ENCODE data around the gene UTP11. TPM values are rescaled to one million over a fixed set of nuclear protein-coding genes. Genes with fewer than 3 reads are reported as not detected.
"Not testable (repeated sequence)": the region's sequence is repeated elsewhere in the genome, so short reads cannot be mapped to it uniquely, and the experiment has no call there.

The UTP11 gene
- total RNA-seq, 1 donor from 2014 or later, result 61.1 TPM

DNA sequence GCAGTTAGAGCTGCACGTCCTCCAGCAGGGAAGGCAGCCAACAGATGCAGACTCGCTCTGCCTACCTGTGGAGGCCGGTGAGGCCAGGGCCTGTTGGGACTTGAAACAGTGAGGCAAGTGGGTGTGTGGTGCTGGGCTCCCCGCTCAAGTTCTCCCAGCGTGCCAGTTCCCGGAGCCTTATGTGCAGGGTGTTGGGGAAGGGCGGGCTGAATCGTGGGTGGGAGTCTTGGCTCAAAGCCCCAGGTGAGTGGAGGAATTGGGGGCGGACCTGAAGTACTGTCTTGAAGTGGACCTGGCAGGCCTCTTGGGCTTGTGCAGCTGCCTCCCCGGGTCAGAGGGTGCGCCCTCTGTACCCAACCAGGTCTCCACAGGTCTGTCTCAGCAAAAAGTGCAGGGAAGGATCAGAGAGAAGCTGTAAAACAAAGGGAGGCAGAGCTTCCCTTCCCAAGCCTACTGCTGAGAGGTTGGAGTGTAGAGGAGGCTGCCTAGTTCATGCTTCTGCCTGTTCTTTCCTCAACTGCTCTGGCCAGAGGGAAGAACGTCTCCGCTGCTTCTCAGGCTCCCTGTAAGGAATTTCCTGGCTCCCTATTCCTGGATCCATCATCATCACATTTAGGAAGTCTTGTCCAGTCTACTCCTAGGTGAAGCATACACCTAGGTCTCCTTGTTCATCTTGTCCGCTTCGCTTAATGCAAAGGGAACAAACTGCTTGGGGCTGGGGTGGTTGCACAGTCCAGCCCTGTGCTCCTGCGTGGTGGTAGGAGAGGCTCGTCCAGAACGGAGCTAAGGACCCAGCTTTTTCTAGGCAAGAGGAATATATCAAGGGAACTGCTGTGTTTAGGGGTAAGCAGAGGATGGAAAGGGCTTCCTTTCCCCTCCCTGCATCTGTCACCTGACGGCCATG is 14.9 kb downstream of the UTP11 start:
- H3K9me3 ChIP-seq (ENCODE audit: control insufficient read depth in 3 of 3, low read length in 3 of 3), result no peaks in the 10 kb centered on the region
- peaks cover 22 to 29% (median 25%) of the 10 kb centered on the region in 3 donors for H3K36me3 ChIP-seq (ENCODE audit: control insufficient read depth in 3 of 3, insufficient read depth in 3 of 3, low read length in 3 of 3)
- H3K4me1 ChIP-seq (ENCODE audit: control insufficient read depth in 3 of 3, insufficient read depth in 3 of 3, low read length in 3 of 3), result peaks cover 62 to 83% (median 79%) of the 10 kb centered on the region in 3 donors
- H3K9ac ChIP-seq (ENCODE audit: low read depth in 1 of 3, low read length in 3 of 3), result peak overlapping the region; percentile 32 to 55 (median 33)
- no peak overlapping the region for H3K27ac ChIP-seq (ENCODE audit: low read depth, low read length)
- no peaks in the 10 kb centered on the region for H3K27me3 ChIP-seq (ENCODE audit: control insufficient read depth in 3 of 3, insufficient read depth in 3 of 3, low read length in 3 of 3)
- no peak overlapping the region for H3K4me3 ChIP-seq (ENCODE audit: low read length in 3 of 3)

GRCh38 chr1:38028105-38028591 is 15.6 kb downstream of the UTP11 start:
- Histone ChIP-seq H3K27me3 (ENCODE audit: control insufficient read depth in 3 of 3, insufficient read depth in 3 of 3, low read length in 3 of 3) (no peaks in the 10 kb centered on the region), H3K4me1 (ENCODE audit: control insufficient read depth in 3 of 3, insufficient read depth in 3 of 3, low read length in 3 of 3) (peaks cover 59 to 80% (median 76%) of the 10 kb centered on the region in 3 donors), H3K9ac (ENCODE audit: low read depth in 1 of 3, low read length in 3 of 3) (peak overlapping the region in 2 of 3 donors; percentile 43 to 81)

DNA sequence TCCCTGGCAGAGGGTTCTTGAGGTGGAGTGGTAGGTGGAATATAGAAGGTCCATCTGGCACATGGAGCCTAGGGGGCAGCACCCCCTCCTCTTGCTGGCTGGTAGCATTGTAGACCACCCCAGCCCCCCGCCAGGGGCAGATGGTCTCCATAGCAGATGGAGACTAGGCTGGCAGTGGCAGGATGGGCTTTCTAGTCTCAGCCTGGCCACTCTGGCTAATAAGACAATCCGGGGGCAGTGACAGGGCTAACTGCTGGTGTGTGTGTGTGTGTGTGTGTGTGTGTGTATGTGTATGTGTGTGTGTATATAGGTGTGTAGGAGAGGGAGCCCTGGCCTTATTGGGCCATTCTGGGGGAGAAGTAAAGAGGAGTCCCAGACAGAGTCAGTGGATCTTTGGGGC is 16.1 kb downstream of the UTP11 start:
- H3K4me1 ChIP-seq (ENCODE audit: control insufficient read depth in 3 of 3, insufficient read depth in 3 of 3, low read length in 3 of 3), result peaks cover 55 to 75% (median 71%) of the 10 kb centered on the region in 3 donors
- H3K9me3 ChIP-seq (ENCODE audit: control insufficient read depth in 3 of 3, low read length in 3 of 3), result no peaks in the 10 kb centered on the region
- H3K27ac ChIP-seq (ENCODE audit: low read depth, low read length), result peak overlapping the region; percentile 63
- H3K9ac ChIP-seq (ENCODE audit: low read depth in 1 of 3, low read length in 3 of 3), result peak overlapping the region in 2 of 3 donors; percentile 43 to 81
- peaks cover 0 to 2% (median 0%) of the 10 kb centered on the region in 3 donors for H3K27me3 ChIP-seq (ENCODE audit: control insufficient read depth in 3 of 3, insufficient read depth in 3 of 3, low read length in 3 of 3)
- peak overlapping the region in 1 of 3 donors; percentile 22 for H3K4me3 ChIP-seq (ENCODE audit: low read length in 3 of 3)
- H3K36me3 ChIP-seq (ENCODE audit: control insufficient read depth in 3 of 3, insufficient read depth in 3 of 3, low read length in 3 of 3), result peaks cover 18 to 25% (median 22%) of the 10 kb centered on the region in 3 donors

More at GRCh38 chr1:38028105-38028591, 15.6 kb downstream of the UTP11 start:
- Histone ChIP-seq H3K9me3 (ENCODE audit: control insufficient read depth in 3 of 3, low read length in 3 of 3) (no peaks in the 10 kb centered on the region), H3K36me3 (ENCODE audit: control insufficient read depth in 3 of 3, insufficient read depth in 3 of 3, low read length in 3 of 3) (peaks cover 22 to 25% (median 23%) of the 10 kb centered on the region in 3 donors), H3K4me3 (ENCODE audit: low read length in 3 of 3) (peak overlapping the region in 1 of 3 donors; percentile 22), H3K27ac (ENCODE audit: low read depth, low read length) (no peak overlapping the region)

- Histone ChIP-seq H3K36me3 (ENCODE audit: control insufficient read depth in 3 of 3, insufficient read depth in 3 of 3, low read length in 3 of 3) (peaks cover 15 to 20% (median 19%) of the 10 kb centered on the region in 3 donors), H3K4me1 (ENCODE audit: control insufficient read depth in 3 of 3, insufficient read depth in 3 of 3, low read length in 3 of 3) (peaks cover 55 to 70% (median 67%) of the 10 kb centered on the region in 3 donors), H3K27ac (ENCODE audit: low read depth, low read length) (peak overlapping the region; percentile 63), H3K27me3 (ENCODE audit: control insufficient read depth in 3 of 3, insufficient read depth in 3 of 3, low read length in 3 of 3) (peaks cover 0 to 2% (median 0%) of the 10 kb centered on the region in 3 donors), H3K9me3 (ENCODE audit: control insufficient read depth in 3 of 3, low read length in 3 of 3) (no peaks in the 10 kb centered on the region), H3K9ac (ENCODE audit: low read depth in 1 of 3, low read length in 3 of 3) (peak overlapping the region; percentile 61 to 81 (median 62)), H3K4me3 (ENCODE audit: low read length in 3 of 3) (peak overlapping the region; percentile 23 to 58 (median 46))
Measured at GRCh38 chr1:38029081-38029681, 16.6 kb downstream of the UTP11 start.

DNA sequence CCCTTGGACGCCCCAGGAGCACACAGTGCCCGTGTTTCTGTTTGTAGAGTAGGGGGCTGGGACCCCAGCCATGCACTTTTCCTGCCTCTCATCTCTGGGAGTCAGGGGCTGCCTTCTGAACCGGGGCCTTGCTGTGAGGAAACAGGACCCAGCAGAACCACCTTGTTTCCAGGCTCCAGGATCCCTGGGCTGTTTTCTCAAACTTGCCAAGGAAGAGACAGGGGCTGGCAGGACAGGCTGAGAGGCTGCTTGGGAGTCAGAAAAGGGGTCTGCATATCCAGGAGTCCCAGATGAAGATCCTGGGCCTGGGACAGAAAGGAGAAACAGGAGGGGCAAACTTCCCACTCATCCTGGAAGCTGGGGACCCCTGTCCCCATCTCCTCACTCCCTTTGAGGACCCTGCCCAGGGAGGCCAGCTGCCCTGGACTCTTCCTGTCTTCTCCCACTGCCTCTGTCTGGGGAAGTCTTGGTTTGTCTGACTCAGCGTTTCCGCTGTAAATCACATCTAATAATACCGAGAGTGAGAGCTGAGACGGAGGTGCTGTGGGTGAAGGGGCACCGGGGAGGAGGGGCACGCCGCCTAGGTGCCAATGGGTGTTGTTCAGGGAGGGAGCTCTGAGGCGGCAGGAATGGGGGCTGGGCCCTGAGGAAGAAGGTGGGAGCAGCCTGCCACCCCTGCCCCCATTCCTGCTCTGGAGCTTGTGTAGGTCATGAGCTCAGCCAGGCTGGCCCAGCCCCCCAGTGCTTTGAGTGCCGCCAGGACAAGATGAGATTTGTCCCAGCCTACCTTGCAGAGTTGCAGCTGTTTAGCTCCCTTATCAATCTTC is 17.4 kb downstream of the UTP11 start:
- Histone ChIP-seq H3K9ac (ENCODE audit: low read depth in 1 of 3, low read length in 3 of 3) (peak overlapping the region; percentile 61 to 81 (median 62)), H3K4me3 (ENCODE audit: low read length in 3 of 3) (peak overlapping the region; percentile 23 to 58 (median 46))

GRCh38 chr1:38030596-38031512 is 18.3 kb downstream of the UTP11 start:
- Histone ChIP-seq H3K4me3 (ENCODE audit: low read length in 3 of 3) (no peak overlapping the region), H3K9me3 (ENCODE audit: control insufficient read depth in 3 of 3, low read length in 3 of 3) (no peaks in the 10 kb centered on the region), H3K27me3 (ENCODE audit: control insufficient read depth in 3 of 3, insufficient read depth in 3 of 3, low read length in 3 of 3) (peaks cover 0 to 5% (median 0%) of the 10 kb centered on the region in 3 donors), H3K4me1 (ENCODE audit: control insufficient read depth in 3 of 3, insufficient read depth in 3 of 3, low read length in 3 of 3) (peaks cover 47 to 58% (median 56%) of the 10 kb centered on the region in 3 donors), H3K27ac (ENCODE audit: low read depth, low read length) (peak overlapping the region; percentile 63), H3K36me3 (ENCODE audit: control insufficient read depth in 3 of 3, insufficient read depth in 3 of 3, low read length in 3 of 3) (peaks cover 5 to 9% (median 6%) of the 10 kb centered on the region in 3 donors), H3K9ac (ENCODE audit: low read depth in 1 of 3, low read length in 3 of 3) (peak overlapping the region in 1 of 3 donors; percentile 81)

More for the DNA sequence above, 17.4 kb downstream of the UTP11 start:
- Histone ChIP-seq H3K27ac (ENCODE audit: low read depth, low read length) (peak overlapping the region; percentile 63), H3K36me3 (ENCODE audit: control insufficient read depth in 3 of 3, insufficient read depth in 3 of 3, low read length in 3 of 3) (peaks cover 14 to 18% (median 16%) of the 10 kb centered on the region in 3 donors), H3K27me3 (ENCODE audit: control insufficient read depth in 3 of 3, insufficient read depth in 3 of 3, low read length in 3 of 3) (peaks cover 0 to 5% (median 0%) of the 10 kb centered on the region in 3 donors), H3K9me3 (ENCODE audit: control insufficient read depth in 3 of 3, low read length in 3 of 3) (no peaks in the 10 kb centered on the region), H3K4me1 (ENCODE audit: control insufficient read depth in 3 of 3, insufficient read depth in 3 of 3, low read length in 3 of 3) (peaks cover 55 to 68% (median 66%) of the 10 kb centered on the region in 3 donors)

GRCh38 chr1:38031513-38031866 is 19.0 kb downstream of the UTP11 start:
- Histone ChIP-seq H3K4me1 (ENCODE audit: control insufficient read depth in 3 of 3, insufficient read depth in 3 of 3, low read length in 3 of 3) (peaks cover 41 to 52% (median 50%) of the 10 kb centered on the region in 3 donors), H3K27me3 (ENCODE audit: control insufficient read depth in 3 of 3, insufficient read depth in 3 of 3, low read length in 3 of 3) (peaks cover 0 to 5% (median 0%) of the 10 kb centered on the region in 3 donors), H3K27ac (ENCODE audit: low read depth, low read length) (no peak overlapping the region), H3K4me3 (ENCODE audit: low read length in 3 of 3) (no peak overlapping the region), H3K9me3 (ENCODE audit: control insufficient read depth in 3 of 3, low read length in 3 of 3) (no peaks in the 10 kb centered on the region), H3K36me3 (ENCODE audit: control insufficient read depth in 3 of 3, insufficient read depth in 3 of 3, low read length in 3 of 3) (peaks cover 0 to 6% (median 0%) of the 10 kb centered on the region in 3 donors), H3K9ac (ENCODE audit: low read depth in 1 of 3, low read length in 3 of 3) (peak overlapping the region in 1 of 3 donors; percentile 40)

GRCh38 chr1:38032992-38033391 is 20.5 kb downstream of the UTP11 start:
- H3K4me3 ChIP-seq (ENCODE audit: low read length in 3 of 3); H3K9ac ChIP-seq (ENCODE audit: low read depth in 1 of 3, low read length in 3 of 3); H3K27me3 ChIP-seq (ENCODE audit: control insufficient read depth in 3 of 3, insufficient read depth in 3 of 3, low read length in 3 of 3); H3K27ac ChIP-seq (ENCODE audit: low read depth, low read length); H3K36me3 ChIP-seq (ENCODE audit: control insufficient read depth in 3 of 3, insufficient read depth in 3 of 3, low read length in 3 of 3); H3K9me3 ChIP-seq (ENCODE audit: control insufficient read depth in 3 of 3, low read length in 3 of 3): not testable (repeated sequence)
- peaks cover 32 to 37% (median 35%) of the 10 kb centered on the region in 3 donors for H3K4me1 ChIP-seq (ENCODE audit: control insufficient read depth in 3 of 3, insufficient read depth in 3 of 3, low read length in 3 of 3)

All from skeletal muscle tissue (tissue), 4 donors.